CD4-positive, alpha-beta T cell treated with Interleukin-4 for 1 hour (primary cell): ENCODE results near the gene LINC01488.

Experiments
- DNase-seq, 2 donors: peaks; one replicate each; pipeline ENCODE4 v3.0.0-alpha.2; 2020 to 2022

Gene LINC01488

DNA sequence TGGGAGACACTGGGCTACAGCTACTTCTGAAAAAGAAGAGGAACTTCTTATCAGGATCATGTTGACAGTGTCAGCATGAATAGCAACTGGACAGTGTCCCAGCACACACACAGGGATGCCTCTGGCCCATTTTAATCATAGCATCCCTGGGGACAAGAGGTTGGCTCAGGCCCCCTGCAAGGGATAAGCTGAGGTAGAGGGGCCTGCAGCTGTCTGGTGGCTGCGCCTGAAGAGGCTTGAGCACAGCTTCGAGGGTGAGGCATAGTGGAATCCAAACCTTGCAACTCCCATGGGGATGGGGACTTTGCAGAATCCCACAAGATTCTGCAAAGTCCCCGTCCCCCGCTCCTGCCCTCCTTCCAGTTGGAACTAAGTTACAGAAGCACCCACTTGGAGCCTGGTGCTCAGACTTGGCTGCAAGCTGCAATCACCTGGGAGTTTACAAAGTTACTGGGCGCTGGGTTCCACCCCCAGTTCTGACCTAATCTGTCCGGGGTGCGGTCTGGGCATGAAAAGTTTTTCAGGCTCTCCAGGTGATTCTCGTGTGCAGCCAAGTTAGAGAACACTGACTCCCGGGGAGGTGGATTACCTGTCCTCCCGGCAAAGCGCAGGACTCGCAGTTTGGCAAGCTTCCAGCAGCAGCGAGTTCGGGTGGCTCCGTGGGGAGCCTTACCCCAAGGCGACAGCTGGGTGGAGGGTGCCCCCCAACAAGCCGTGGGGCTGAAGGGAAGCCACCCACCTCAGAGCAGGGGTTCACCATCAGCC lies 16.0 kb upstream of the LINC01488 start:
- DNase-seq = no peak

DNA sequence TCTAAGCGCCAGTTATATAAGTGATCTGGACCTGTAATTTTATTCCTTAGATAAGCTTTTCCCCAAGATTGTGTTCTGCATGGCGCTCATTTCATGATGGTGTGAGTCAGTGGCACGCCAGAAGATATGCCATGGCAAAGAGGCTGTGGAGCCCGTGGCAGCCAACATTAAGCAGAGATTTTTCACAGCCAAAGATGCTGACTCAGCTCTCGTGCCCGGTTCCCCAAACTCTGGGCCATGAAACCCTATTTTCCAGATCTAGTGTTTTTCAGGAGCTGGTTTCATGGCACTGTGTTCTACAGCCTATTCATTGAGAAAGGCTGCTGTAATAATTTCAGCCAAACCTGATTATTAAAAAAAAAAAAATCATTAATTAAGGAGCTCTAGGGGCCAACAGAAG lies 15.4 kb upstream of the LINC01488 start:
- no peak for DNase-seq

DNA sequence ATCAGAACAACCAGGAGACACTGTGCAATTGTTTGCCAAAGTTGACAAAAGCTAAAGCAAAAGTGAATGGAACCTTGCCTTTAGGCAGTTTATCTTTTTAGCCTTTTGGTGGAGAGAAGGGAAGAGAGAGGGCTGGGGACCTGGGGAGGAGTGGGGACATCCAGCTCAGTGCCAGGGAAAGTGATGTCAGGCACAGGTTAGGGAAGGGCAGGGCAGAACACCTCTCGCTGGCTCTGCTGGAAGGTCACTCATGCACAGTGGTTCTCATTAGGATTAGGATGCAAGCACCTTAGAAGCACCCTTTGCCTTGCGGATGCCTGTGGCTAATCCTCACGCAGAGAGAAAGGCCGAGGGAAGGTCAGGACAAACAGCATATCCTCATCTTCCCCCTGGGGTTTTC lies 14.3 kb upstream of the LINC01488 start:
- DNase-seq = no peak

GRCh38 chr11:69467646-69468045 lies 13.8 kb upstream of the LINC01488 start:
- DNase-seq = no peak

DNA sequence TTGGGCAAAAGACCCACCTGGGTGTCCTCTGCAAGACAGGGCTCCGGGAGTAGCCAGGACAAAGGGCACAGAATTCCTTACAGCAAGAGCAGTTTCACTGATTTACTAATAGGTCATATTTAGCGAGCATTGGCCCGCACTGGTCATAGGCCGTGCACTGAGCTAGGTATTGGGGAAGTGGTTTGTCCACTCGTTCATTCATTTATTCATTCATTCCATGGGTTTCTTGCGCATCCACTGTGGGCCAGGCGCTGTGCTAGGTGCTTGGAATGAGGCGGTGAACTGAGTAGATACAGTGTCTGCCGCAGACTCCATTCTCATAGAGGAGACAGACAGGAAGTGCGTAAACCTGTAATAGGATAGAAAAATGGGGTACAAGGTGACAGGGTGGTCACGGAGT lies 13.2 kb upstream of the LINC01488 start:
- DNase-seq = no peak

- no peak for DNase-seq
Observed at GRCh38 chr11:69468911-69469885, 12.3 kb upstream of the LINC01488 start.

DNA sequence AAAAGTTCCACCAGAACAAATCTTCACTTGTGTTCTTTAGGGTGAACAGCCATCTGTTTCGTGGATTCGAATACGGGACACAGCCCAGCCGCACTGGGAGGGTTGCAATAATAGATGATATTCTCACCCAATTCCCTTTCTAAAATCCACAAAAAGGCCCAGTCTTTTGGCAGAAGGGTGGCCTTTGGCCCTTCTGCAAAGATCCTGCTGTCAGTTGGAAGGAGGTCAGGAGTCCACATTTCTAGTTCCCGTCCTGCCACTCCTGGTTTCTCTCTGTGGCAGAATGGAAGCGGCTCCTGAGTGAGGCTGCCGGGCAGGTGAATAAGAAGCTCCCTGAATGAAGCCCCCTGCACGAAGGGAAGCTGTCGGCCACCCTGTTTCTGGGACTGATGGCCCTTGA lies 11.2 kb upstream of the LINC01488 start:
- DNase-seq = no peak

GRCh38 chr11:69470793-69471728 lies 10.4 kb upstream of the LINC01488 start:
- DNase-seq = no peak

DNA sequence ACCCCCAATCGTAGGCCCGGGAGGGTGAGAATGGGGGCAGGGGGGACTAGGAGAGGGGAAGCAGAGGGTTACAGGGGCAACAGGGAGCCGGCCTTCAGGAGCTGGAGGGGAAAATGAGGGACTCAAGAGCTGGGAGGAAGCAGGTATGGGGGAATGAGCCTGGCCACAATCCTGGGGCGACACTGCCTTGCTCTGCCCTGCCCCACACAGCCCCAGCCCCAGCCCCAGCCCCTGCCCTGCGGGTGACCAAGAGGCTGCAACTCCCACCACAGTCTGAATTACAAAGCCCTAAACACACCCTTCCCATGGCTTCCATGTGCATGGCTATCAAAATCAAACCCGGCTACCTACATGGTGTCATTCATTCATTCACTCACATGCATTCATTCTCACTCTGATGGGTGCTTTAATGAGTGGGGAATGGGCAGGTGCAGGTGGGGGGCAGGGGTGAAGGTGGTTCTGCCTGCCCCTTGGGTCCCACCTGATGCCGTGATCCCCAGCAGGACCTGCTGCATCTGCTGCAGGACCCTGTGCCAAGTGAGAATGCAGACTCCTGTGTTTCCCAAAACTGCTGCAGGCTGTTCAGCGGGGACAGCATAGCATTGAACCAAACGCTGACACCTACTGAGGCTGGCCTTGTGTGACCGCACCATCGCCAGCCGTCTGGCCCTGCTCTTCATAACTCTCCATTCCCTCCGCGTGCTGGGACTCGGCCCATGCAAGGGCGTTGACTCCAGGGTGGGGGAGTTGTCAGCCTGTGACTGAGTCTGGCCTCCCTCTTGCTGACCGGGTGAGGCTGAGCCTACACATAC lies 9.5 kb upstream of the LINC01488 start:
- no peak for DNase-seq

GRCh38 chr11:69472541-69473275 lies 8.8 kb upstream of the LINC01488 start:
- no peak for DNase-seq

DNA sequence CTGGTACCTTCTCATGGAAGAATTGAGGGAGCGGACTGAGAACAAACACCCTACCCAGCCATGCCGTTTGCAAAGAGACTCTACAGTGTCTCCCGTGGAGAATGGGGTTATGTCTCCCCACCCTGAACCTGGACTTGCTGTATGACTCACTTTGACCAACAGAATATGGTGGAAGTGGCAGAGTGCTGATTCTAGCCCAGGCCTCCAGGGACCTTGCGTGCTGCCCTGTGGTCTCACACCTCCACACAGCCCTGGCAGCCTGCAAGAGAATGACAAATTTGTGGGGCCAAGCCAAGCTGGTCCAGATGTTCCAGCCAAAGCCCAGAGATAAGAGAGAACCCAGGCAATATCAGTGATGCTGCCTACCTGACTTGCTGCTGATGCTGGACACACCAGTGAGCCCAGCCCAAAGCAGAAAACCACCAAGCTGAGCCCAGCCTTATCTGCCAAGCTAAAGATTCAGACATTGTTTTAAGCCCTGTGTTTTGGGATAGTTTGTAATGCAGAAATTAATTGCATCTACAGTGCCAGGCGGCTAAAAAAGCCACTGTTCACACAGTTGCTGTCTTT lies 8.1 kb upstream of the LINC01488 start:
- no peak for DNase-seq

GRCh38 chr11:69474736-69475135 lies 6.7 kb upstream of the LINC01488 start:
- no peak for DNase-seq

- no peak for DNase-seq
Observed at GRCh38 chr11:69475141-69475865, 6.2 kb upstream of the LINC01488 start.

- no peak for DNase-seq
Observed at GRCh38 chr11:69475866-69476471, 5.5 kb upstream of the LINC01488 start.

- no peak for DNase-seq
Observed at GRCh38 chr11:69476509-69476961, 4.9 kb upstream of the LINC01488 start.

- no peak for DNase-seq
Observed at GRCh38 chr11:69477086-69477485, 4.4 kb upstream of the LINC01488 start.

- no peak for DNase-seq
Observed at GRCh38 chr11:69479591-69480271, 1.7 kb upstream of the LINC01488 start.

GRCh38 chr11:69480547-69481392 lies 693 bp upstream of the LINC01488 start:
- DNase-seq = no peak
